ENCODE results near the gene L3HYPDH.
A peak's percentile ranks its signal among the peaks of the same experiment; 100 is the strongest.

L3HYPDH gene

DNA sequence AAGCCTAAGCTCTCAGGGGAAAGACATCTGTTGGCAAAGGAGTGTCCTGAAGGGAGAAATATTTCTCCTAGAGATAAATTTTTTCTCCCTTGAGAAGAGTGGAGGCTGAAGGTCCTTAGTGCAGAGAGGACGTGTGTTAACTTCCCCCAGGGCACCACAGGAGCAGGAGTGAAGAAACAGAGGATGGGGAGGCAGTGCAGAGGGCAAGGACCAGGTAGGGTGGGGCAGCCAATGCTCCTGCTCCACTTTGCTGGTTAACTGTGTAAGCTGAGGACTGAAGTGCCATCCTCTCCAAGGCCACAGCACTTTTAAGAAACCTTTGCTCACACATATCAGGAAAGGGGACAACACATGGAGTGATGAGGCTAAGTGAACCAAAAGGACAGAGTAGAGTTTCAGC is 4.0 kb downstream of the L3HYPDH start:
- no peak overlapping the region for H3K4me3 ChIP-seq (ENCODE audit: low read length in 2 of 2)
- no peaks in the 10 kb centered on the region for H3K9me3 ChIP-seq (ENCODE audit: control insufficient read depth in 2 of 2, low read length in 2 of 2)
- H3K27me3 ChIP-seq (ENCODE audit: control insufficient read depth in 1 of 2, insufficient read depth in 2 of 2, low read length in 2 of 2) = no peaks in the 10 kb centered on the region
- H3K27ac ChIP-seq (ENCODE audit: low read length) = no peak overlapping the region
- no peak overlapping the region for H3K9ac ChIP-seq (ENCODE audit: low read length in 2 of 2)
- peaks cover 25% of the 10 kb centered on the region for H3K4me1 ChIP-seq (ENCODE audit: control insufficient read depth, insufficient read depth, low read length)
- H3K36me3 ChIP-seq (ENCODE audit: control insufficient read depth in 2 of 2, insufficient read depth in 2 of 2, low read length in 2 of 2) = peaks cover 2 to 3% of the 10 kb centered on the region in 2 donors

DNA sequence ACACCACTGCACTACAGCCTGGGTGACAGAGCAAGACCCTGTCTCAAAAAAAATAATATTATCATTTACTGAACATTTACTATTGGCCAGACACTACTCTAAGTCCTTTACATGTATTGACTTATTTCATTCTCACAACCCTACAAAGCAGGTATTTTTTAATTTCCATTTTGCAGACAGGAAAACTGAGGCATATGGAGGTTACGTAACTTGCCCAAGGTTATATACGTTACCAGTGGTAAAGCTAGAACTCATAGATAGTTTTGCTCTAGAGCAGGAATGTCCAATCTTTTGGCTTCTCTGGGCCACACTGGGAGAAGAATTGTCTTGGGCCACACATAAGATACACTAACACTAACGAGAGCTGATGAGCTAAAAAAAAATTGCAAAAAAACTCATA is 5.7 kb downstream of the L3HYPDH start:
- Histone ChIP-seq H3K9me3 (ENCODE audit: control insufficient read depth in 2 of 2, low read length in 2 of 2) (no peaks in the 10 kb centered on the region), H3K36me3 (ENCODE audit: control insufficient read depth in 2 of 2, insufficient read depth in 2 of 2, low read length in 2 of 2) (peaks cover 2 to 3% of the 10 kb centered on the region in 2 donors), H3K27me3 (ENCODE audit: control insufficient read depth in 1 of 2, insufficient read depth in 2 of 2, low read length in 2 of 2) (no peaks in the 10 kb centered on the region), H3K27ac (ENCODE audit: low read length) (no peak overlapping the region), H3K9ac (ENCODE audit: low read length in 2 of 2) (no peak overlapping the region), H3K4me3 (ENCODE audit: low read length in 2 of 2) (no peak overlapping the region), H3K4me1 (ENCODE audit: control insufficient read depth, insufficient read depth, low read length) (peaks cover 21% of the 10 kb centered on the region)

DNA sequence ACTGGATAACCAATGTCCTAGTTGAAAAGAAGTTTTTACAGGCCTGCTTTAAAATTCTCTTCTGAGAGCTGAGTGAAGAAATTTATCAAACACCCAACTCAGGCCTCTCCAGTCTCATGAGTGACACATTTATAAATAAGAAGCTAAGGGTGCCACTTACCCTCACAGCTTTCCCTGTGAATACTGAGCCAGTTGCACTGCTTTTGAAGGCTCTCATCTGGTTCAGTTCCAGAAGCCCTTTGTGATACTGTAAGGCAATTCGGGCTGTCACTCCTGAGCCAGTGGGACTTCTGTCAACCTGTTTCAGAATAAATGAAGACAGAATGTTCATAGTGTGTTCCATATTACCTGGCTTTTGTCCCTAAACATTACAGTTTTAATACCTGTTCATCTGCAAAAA is 8.5 kb downstream of the L3HYPDH start:
- H3K36me3 ChIP-seq (ENCODE audit: control insufficient read depth in 2 of 2, insufficient read depth in 2 of 2, low read length in 2 of 2) = peaks cover 1 to 3% of the 10 kb centered on the region in 2 donors
- no peak overlapping the region for H3K27ac ChIP-seq (ENCODE audit: low read length)
- no peaks in the 10 kb centered on the region for H3K27me3 ChIP-seq (ENCODE audit: control insufficient read depth in 1 of 2, insufficient read depth in 2 of 2, low read length in 2 of 2)

DNA sequence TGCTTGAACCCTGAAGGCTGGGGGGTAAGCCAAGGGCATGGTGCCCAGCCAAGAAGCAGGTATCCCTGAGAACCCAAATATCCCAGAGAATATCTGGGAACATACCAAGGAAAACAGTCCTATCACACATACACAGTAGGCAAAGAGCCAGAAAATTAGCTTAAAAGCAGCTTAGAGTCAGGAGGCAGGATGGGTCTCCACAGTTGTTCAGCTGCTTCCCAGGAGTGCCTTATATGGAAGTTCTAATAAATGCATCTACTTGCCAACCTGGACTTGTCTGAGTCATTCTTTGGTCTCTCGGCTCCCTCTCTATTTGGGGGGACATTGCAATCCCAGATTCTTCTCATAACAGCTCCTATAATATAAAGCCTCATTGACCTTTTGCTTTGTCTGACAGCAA is 10.0 kb downstream of the L3HYPDH start:
- no peaks in the 10 kb centered on the region for H3K9me3 ChIP-seq (ENCODE audit: control insufficient read depth in 2 of 2, low read length in 2 of 2)
- no peaks in the 10 kb centered on the region for H3K4me1 ChIP-seq (ENCODE audit: control insufficient read depth, insufficient read depth, low read length)
- no peak overlapping the region for H3K9ac ChIP-seq (ENCODE audit: low read length in 2 of 2)
- peak overlapping the region; percentile 0 for H3K27ac ChIP-seq (ENCODE audit: low read length)
- H3K36me3 ChIP-seq (ENCODE audit: control insufficient read depth in 2 of 2, insufficient read depth in 2 of 2, low read length in 2 of 2) = peaks cover 3% of the 10 kb centered on the region in 2 donors
- H3K4me3 ChIP-seq (ENCODE audit: low read length in 2 of 2) = no peak overlapping the region
- no peaks in the 10 kb centered on the region for H3K27me3 ChIP-seq (ENCODE audit: control insufficient read depth in 1 of 2, insufficient read depth in 2 of 2, low read length in 2 of 2)

More for the DNA sequence above, 8.5 kb downstream of the L3HYPDH start:
- Histone ChIP-seq H3K4me1 (ENCODE audit: control insufficient read depth, insufficient read depth, low read length) (peaks cover 7% of the 10 kb centered on the region), H3K9me3 (ENCODE audit: control insufficient read depth in 2 of 2, low read length in 2 of 2) (no peaks in the 10 kb centered on the region), H3K9ac (ENCODE audit: low read length in 2 of 2) (no peak overlapping the region), H3K4me3 (ENCODE audit: low read length in 2 of 2) (no peak overlapping the region)

DNA sequence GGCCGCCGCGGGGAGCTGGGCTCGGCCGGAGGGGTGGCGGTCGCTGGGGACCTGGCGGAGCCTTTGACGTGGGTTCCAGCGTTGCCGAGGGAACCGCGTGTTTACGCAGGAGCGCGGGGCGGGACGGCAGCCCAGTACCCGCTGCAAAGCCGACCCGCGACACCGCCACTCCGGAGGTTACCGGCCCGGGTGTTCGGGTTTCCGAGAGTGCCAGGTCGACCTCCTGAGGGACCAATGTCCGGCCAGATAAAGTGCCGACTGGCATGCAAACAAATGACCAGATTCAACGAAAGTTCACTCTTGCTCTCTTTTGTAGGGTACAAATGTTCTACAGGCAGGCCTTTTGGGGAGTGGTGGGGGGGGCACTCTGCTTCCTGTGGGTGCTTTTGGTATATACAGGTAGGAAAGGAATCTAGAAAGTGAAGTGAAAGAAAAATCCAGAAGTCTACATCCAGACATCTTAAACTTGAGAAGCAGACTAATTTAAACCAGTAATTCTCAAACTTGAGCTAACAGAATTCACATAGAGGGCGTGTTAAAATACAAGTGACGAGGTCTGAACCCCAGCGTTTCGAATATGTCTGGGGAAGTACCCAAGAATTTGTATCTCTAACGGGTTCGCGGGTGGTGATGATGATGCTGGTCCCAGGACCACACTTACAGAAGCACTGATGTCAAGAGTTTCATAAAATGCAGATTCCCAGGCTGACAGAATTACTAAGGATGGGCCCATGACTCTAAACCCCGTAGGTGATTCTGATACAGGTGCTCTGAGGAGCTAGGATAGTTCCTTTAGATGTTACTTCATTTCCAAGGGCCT is 18.7 kb downstream of the L3HYPDH start, which contains the start of gene GPR135:
TSS of gene GPR135 (minus strand) at position 65 of the 820 bp plus-strand sequence. CDS start 154 bp downstream, outside the sequence.
- Histone ChIP-seq H3K27ac (ENCODE audit: low read length) (peak within 1 kb of the TSS; percentile 75), H3K9ac (ENCODE audit: low read length in 2 of 2) (peak within 1 kb of the TSS; percentile 64), H3K4me1 (ENCODE audit: control insufficient read depth, insufficient read depth, low read length) (peaks cover 17% of the 10 kb centered on the region), H3K4me3 (ENCODE audit: low read length in 2 of 2) (peak within 1 kb of the TSS; percentile 63 to 81), H3K36me3 (ENCODE audit: control insufficient read depth in 2 of 2, insufficient read depth in 2 of 2, low read length in 2 of 2) (peaks cover 0 to 2% of the 10 kb centered on the region in 2 donors), H3K27me3 (ENCODE audit: control insufficient read depth in 1 of 2, insufficient read depth in 2 of 2, low read length in 2 of 2) (no peaks in the 10 kb centered on the region), H3K9me3 (ENCODE audit: control insufficient read depth in 2 of 2, low read length in 2 of 2) (no peaks in the 10 kb centered on the region)

DNA sequence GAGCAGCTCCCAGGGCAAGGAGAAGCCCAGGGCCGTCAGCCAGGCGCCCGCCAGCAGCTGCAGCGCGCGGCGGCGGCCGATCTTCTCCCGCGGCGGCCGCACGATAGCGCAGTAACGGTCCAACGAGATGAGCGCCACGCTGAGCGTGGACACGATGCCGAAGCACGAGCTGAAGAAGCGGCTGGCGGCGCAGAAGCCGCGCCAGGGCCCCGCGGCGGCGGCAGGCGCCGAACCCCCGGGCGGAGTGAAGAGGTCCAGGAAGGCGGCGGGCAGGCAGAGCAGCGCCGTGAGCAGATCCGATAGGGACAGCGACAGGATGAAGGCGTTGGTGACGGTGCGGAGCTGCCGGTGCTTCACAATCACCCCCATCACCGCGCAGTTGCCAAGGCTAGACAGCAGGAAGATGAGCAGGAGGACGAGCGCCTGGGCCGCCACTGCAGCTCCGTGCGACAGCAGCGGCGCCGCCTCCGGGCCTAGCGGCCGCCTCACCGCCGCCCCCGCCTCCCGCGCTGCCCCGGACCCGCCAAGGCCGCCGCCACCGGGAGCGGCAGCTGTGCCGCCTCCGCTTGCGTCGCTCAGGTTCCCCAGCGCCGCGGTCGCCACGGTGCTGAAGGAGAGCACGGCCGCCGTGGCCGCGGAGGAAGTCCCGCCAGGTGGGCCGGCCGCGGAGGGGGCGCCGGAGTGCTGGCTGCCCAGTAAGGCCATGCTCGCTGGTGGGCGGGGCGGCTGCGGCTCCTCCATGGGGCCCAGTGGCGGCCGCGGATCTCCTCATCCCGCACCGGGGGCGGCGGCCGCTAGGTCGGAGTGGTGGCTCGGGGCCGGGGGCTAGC is 19.5 kb downstream of the L3HYPDH start:
- peak overlapping the region; percentile 75 for H3K27ac ChIP-seq (ENCODE audit: low read length)
- H3K36me3 ChIP-seq (ENCODE audit: control insufficient read depth in 2 of 2, insufficient read depth in 2 of 2, low read length in 2 of 2) = no peaks in the 10 kb centered on the region
- peak overlapping the region; percentile 64 for H3K9ac ChIP-seq (ENCODE audit: low read length in 2 of 2)
- no peaks in the 10 kb centered on the region for H3K9me3 ChIP-seq (ENCODE audit: control insufficient read depth in 2 of 2, low read length in 2 of 2)
- no peaks in the 10 kb centered on the region for H3K27me3 ChIP-seq (ENCODE audit: control insufficient read depth in 1 of 2, insufficient read depth in 2 of 2, low read length in 2 of 2)
- H3K4me1 ChIP-seq (ENCODE audit: control insufficient read depth, insufficient read depth, low read length) = peaks cover 17% of the 10 kb centered on the region
- peak overlapping the region; percentile 63 to 81 for H3K4me3 ChIP-seq (ENCODE audit: low read length in 2 of 2)

DNA sequence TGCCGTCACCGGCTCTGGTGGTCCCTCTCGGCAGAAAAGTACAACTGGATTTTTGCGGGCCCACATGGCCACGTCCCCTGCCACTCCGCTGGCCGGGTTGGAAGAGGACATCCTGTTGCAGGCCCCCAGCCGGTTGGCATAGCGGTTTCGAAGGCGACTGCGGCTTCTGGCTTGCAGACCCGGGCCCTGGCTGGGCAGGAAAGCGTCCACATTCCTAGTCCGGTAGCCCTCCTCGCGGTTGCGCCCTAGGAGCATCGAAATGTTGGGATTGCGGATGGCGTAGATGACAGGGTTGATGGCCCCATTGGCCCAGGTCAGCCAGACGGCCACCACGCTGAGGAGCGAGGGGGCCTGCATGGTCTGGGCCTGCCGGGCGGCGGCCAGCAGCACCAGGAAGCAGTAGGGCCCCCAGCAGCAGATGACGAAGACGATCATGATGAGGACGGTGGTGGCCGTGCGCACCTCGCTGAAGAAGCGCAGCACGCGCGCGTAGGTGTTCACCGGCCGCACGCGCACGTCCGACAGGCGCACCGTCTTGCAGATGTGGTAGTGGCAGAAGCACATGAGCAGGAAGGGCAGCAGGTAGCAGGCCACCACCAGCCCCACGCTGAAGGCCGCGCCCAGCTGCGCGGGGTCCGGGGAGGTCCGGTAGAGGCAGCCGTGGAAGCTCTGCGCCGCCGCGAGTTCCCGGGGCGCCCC is 20.3 kb downstream of the L3HYPDH start:
- peak overlapping the region; percentile 55 to 64 for H3K9ac ChIP-seq (ENCODE audit: low read length in 2 of 2)
- peak overlapping the region; percentile 75 for H3K27ac ChIP-seq (ENCODE audit: low read length)
- no peaks in the 10 kb centered on the region for H3K9me3 ChIP-seq (ENCODE audit: control insufficient read depth in 2 of 2, low read length in 2 of 2)
- H3K36me3 ChIP-seq (ENCODE audit: control insufficient read depth in 2 of 2, insufficient read depth in 2 of 2, low read length in 2 of 2) = no peaks in the 10 kb centered on the region
- peaks cover 17% of the 10 kb centered on the region for H3K4me1 ChIP-seq (ENCODE audit: control insufficient read depth, insufficient read depth, low read length)
- peak overlapping the region; percentile 63 to 81 for H3K4me3 ChIP-seq (ENCODE audit: low read length in 2 of 2)
- H3K27me3 ChIP-seq (ENCODE audit: control insufficient read depth in 1 of 2, insufficient read depth in 2 of 2, low read length in 2 of 2) = no peaks in the 10 kb centered on the region

DNA sequence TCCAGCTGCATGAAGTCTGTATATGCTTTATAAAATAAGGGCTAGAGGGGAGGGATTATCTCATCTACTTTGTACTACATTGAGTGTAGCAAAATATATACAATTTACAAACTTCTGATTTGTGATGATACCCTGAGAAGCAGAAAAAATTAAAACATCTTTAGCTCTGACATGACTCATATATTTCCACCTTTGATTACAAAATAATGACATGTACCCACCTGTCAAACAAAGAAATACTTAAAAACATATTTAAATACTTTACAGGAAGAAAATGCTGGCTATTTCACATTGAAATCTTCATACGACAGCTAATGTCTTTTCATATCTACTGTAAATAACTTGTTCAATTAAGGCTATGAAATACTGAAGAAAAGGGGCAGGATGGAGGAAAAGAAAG is 22.3 kb downstream of the L3HYPDH start:
- Histone ChIP-seq H3K9me3 (ENCODE audit: control insufficient read depth in 2 of 2, low read length in 2 of 2) (no peaks in the 10 kb centered on the region), H3K27ac (ENCODE audit: low read length) (no peak overlapping the region), H3K4me1 (ENCODE audit: control insufficient read depth, insufficient read depth, low read length) (peaks cover 17% of the 10 kb centered on the region), H3K36me3 (ENCODE audit: control insufficient read depth in 2 of 2, insufficient read depth in 2 of 2, low read length in 2 of 2) (no peaks in the 10 kb centered on the region), H3K27me3 (ENCODE audit: control insufficient read depth in 1 of 2, insufficient read depth in 2 of 2, low read length in 2 of 2) (no peaks in the 10 kb centered on the region), H3K4me3 (ENCODE audit: low read length in 2 of 2) (no peak overlapping the region), H3K9ac (ENCODE audit: low read length in 2 of 2) (no peak overlapping the region)

DNA sequence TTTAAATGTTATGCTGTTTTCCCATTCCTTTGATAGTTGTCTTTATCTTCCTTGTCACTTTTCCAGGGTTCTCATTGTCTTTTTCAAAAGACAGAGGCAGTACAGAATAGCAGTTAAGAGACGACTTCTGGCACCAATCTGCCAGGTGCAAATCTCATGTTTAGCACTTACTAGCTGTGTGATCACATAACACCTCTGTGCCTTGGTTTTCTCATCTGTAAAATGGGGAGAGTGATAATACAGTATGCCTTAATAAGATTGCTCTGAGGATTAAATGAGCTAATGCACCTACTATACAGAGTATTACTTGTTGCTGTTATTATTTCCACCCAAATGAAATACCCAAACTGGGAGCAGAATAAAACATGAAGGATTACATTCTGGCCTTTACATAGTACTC is 23.8 kb downstream of the L3HYPDH start:
- Histone ChIP-seq H3K27me3 (ENCODE audit: control insufficient read depth in 1 of 2, insufficient read depth in 2 of 2, low read length in 2 of 2) (no peaks in the 10 kb centered on the region), H3K9me3 (ENCODE audit: control insufficient read depth in 2 of 2, low read length in 2 of 2) (no peaks in the 10 kb centered on the region), H3K27ac (ENCODE audit: low read length) (no peak overlapping the region), H3K36me3 (ENCODE audit: control insufficient read depth in 2 of 2, insufficient read depth in 2 of 2, low read length in 2 of 2) (no peaks in the 10 kb centered on the region), H3K9ac (ENCODE audit: low read length in 2 of 2) (no peak overlapping the region), H3K4me3 (ENCODE audit: low read length in 2 of 2) (no peak overlapping the region), H3K4me1 (ENCODE audit: control insufficient read depth, insufficient read depth, low read length) (peaks cover 12% of the 10 kb centered on the region)

DNA sequence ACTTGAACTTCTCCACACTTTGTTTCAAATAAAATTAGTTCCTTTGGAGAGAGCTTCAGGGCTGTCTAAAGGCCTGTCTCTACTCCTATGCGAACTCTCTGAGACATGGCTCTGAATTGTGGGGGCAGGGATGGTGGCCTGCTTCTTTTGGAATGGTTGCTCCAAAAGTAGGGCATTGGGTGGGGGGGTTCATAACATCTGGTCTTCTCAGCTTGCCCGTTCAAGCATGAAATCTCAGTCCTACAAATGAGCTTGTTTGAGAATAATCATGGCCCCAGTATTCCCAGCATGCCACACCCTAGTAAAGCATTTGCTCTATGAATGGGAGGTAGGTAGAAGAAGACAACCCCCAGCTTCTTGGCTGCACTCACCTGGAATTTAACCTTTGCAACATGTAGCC is 25.7 kb downstream of the L3HYPDH start:
- H3K9ac ChIP-seq (ENCODE audit: low read length in 2 of 2) = no peak overlapping the region
- no peaks in the 10 kb centered on the region for H3K27me3 ChIP-seq (ENCODE audit: control insufficient read depth in 1 of 2, insufficient read depth in 2 of 2, low read length in 2 of 2)
- H3K9me3 ChIP-seq (ENCODE audit: control insufficient read depth in 2 of 2, low read length in 2 of 2) = no peaks in the 10 kb centered on the region
- no peak overlapping the region for H3K27ac ChIP-seq (ENCODE audit: low read length)
- peaks cover 2% of the 10 kb centered on the region for H3K4me1 ChIP-seq (ENCODE audit: control insufficient read depth, insufficient read depth, low read length)
- no peak overlapping the region for H3K4me3 ChIP-seq (ENCODE audit: low read length in 2 of 2)
- H3K36me3 ChIP-seq (ENCODE audit: control insufficient read depth in 2 of 2, insufficient read depth in 2 of 2, low read length in 2 of 2) = no peaks in the 10 kb centered on the region

Measured in stomach smooth muscle (tissue), 2 donors.